Stimulated activated CD4-positive, alpha-beta T cell treated with anti-CD3 and anti-CD28 coated beads, Interleukin-4, amount 100 ng/mL, for 4 hours (primary cell): ENCODE data around the gene MICAL3.
"Not testable (repeated sequence)": the region's sequence is repeated elsewhere in the genome, so short reads cannot be mapped to it uniquely, and the experiment has no call there.

Experiments used
- DNase-seq, 2 experiments: peaks; one replicate each; pipeline ENCODE4 v3.0.0-alpha.2; 2020

Gene MICAL3

DNA sequence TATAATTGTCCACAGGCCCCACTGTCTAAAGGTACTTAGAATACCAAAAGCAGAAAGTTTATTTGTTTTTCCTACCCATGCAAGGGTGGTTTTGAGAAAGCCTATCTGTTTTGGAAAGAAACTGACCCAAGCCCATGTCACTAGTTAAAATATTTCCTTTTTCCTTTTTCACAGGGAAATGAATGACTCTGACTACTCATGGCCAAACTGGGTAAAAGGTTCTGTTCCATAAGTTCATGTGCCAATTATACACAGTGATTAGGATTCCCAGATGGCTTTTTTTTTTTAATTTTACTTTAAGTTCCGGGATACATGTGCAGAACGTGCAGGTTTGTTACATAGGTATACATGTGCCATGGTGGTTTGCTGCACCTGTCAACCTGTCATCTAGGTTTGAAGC, 31.4 kb downstream of the MICAL3 start:
- not testable (repeated sequence) for DNase-seq

- not testable (repeated sequence) for DNase-seq
These were observed 32.4 kb downstream of the MICAL3 start for GRCh38 chr22:17991992-17992391.

DNA sequence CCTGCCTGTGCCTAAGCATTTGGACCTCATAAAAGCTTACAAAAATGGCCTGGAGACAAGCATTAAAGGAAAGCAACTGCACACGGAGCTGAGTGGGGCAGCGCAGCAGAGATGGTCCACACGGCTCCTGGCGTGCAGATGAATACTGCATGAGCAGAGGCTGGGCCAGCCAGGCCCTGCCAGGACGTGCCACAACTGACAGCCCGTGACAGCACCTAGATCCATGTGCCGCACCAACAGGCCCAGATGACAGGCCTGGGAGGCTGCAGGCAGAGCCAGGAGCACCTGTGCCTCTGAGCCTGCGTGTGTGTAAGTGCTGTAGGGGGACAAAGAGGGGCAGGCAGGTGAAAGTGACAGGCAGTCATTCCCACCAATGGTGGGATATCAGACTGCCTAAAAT, 33.4 kb downstream of the MICAL3 start:
- no peak for DNase-seq

GRCh38 chr22:17990147-17990546, 34.2 kb downstream of the MICAL3 start:
- no peak for DNase-seq

- DNase-seq: no peak
These were observed 35.4 kb downstream of the MICAL3 start for GRCh38 chr22:17988800-17989513.

- no peak for DNase-seq
These were observed 38.8 kb downstream of the MICAL3 start for GRCh38 chr22:17985606-17986005.

- DNase-seq: not testable (repeated sequence)
These were observed 39.3 kb downstream of the MICAL3 start for GRCh38 chr22:17985071-17985470.

- DNase-seq: no peak
These were observed 40.2 kb downstream of the MICAL3 start for GRCh38 chr22:17984114-17984513.

GRCh38 chr22:17982572-17983141, 41.7 kb downstream of the MICAL3 start:
- no peak for DNase-seq

GRCh38 chr22:17981497-17981896, 42.9 kb downstream of the MICAL3 start:
- DNase-seq: no peak

DNA sequence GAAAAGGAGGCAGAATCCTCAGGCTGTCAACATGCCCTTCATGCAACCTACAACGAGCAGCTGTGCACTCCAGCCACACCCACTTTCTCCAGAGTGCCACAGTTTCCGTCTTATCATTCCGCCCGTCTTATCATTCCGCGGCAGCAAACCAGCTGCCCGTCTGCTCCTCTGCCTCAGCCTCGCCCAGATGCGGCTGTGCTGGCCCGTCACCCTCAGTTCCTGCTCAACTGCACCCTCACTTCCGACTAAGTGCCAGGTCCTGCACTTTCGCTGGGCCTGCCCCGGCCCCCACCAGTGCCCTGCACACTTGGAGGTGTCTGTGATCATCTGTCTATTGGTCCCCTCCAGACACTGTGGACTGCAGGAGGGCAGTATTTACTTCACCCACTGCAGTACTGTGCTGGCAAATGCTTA, 43.7 kb downstream of the MICAL3 start:
- peak; percentile 17 to 18 for DNase-seq

DNA sequence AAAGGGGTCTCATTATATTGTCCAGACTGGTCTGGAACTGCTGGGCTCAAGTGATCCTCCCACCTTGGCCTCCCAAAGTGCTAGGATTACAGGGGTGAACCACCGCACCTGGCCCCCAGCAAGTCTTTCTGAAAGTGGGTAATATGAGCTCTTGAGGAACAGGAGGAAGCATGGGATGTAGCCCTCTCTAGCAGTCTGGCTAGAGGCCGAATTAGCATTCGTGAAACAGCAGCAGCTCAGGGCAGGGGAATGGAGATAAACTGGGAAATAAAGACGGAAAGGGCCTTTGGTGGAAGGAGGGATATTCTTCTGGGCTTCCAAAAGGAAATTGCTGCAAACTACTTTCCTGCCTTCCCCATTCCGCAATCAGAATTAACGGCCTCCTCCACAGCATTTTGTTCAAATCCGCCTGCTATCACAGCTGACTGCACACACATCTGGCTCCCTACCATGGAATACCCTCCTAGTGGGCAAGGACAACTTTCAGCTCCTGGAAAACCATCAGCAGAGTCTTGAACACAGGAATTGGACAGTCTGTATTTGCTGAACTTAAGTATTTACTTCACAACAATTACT, 44.3 kb downstream of the MICAL3 start:
- DNase-seq: no peak

DNA sequence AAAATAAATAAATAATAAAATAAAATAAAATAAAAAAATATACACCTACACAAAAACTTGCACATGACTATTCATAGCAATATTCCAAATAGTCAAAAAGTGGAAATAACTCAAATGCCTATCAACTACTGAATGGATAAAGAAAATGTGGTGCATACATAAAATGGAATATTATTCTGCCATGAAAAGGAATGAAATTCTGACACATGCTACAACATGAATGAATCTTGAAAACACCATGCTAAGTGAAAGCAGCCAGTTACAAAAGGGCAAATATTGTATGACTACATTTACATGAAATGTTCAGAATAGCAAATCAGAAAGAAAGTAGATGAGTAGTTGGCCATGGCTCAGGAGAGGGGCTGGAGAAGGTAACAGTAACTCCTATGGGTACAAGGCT, 46.3 kb downstream of the MICAL3 start:
- DNase-seq: no peak

DNA sequence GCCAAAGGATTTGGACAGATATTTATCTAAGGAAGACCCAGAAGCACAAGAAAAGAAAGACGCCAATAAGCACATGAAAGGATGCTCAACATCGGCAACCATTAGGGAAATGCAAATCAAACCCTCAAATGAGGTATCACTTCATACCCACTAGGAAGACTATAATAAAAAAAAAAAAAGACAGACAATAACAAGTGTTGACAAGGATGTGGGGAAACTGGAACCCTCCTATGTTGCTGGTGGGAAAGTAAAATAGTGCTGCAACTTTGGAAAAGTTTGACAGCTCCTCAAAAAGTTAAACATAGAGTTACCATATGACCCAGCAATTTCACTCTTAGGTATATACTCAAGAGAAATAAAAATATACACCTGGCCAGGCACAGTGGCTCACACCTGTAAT, 47.0 kb downstream of the MICAL3 start:
- DNase-seq: no peak

GRCh38 chr22:17976121-17976520, 48.2 kb downstream of the MICAL3 start:
- no peak for DNase-seq

- DNase-seq: no peak
These were observed 49.5 kb downstream of the MICAL3 start for GRCh38 chr22:17974703-17975372.

DNA sequence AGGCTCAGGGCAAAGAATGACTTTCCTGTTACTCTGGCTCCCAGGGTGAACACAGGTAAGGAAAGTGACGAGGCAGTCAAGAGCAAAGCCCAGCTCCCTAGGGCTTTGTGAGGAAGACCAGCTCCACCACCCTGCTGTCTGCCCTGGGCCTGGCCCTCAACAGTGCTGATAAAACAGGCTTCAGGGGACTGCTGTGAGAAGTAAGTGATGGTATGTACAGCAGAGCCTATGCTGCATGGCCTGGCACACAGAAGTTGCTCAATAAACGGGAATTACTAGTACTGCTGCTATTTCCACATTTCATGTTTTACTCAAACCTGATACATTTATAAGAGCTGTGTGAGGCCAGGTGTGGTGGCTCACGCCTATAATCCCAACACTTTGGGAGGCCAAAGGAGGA, 50.3 kb downstream of the MICAL3 start:
- DNase-seq: no peak

GRCh38 chr22:17973217-17973616, 51.1 kb downstream of the MICAL3 start:
- DNase-seq: no peak

DNA sequence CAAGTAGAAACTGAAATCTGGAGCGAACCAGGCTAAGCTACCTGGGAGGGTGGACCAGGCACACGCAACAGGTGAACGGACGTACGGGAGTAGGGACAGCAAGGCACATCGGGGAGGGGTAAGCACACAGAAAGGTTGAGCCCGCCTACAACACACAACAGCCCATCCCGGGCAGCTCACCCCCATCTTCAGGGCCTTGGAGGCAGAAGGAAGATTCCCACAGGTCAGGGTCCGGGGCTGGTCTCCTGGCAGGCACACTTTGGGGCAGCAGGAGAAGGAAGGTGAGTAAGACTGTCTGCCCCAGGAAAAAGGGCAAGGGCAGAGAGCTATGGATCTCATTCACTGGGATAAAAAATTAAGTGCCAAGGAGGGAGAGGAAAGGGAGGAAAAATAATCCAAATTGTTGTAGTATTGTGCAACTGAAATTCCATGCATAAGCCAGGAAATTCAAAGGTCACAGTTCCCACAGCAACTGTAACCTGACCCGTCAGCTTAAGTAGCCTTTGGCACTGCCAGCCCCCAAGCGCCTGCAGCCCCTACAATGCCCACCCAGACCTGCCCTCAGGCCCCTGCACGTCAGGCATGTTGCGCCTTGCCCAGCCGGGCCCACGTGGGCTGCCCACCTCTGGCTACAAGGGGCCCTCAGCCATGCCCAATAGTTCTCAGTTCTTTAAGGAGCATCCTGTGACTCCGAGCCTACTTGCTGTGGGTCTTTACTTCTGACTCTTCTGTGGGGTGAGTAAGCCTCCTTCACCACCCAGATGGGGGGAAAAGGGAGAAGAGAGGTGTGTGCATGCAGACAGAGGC, 51.8 kb downstream of the MICAL3 start:
- DNase-seq: no peak

DNA sequence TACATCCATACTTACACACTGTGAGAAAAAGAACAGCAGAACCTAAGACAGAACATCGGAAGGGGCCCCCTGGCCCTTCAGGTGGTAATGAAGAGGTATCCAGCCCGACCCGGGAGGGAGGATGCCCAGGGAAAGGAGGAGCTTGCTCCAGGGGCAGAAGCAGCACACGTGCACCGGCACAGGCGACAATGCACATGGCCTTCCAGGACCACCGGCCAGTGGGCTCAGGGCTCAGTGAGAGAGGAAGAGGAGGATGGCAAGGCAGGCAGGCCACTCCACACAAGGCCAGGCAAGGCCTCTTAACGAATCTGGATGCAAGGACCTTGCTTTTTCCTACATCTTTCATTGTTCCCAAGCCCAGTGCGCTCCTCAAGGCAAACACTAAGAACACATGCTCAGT, 52.6 kb downstream of the MICAL3 start:
- no peak for DNase-seq

GRCh38 chr22:17970201-17970708, 54.1 kb downstream of the MICAL3 start:
- no peak for DNase-seq

DNA sequence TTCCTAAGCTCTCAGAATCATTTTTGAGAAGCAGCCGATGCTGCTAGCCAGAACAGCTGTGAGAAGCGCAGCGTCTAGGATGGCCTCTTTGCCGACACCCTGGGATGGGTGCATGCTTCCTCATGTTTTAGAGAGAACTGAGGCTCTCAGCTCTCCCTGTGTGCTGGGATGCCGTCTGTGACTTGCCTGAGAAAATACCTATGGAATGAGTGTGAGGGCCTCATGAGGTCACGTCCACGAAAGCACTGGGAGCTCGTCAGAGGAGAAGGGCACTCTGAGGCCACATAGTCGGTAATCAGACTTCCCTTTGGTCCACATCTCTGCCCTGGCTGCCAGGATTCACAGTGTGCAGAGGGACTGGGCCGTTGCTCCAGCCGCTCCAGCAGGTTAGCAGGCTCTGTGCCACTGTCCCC, 54.7 kb downstream of the MICAL3 start:
- DNase-seq: no peak

- DNase-seq: no peak
These were observed 56.2 kb downstream of the MICAL3 start for GRCh38 chr22:17968126-17968525.
